Subcutaneous abdominal adipose tissue (tissue), 5 donors: ENCODE data around the gene PABPN1L.

Source experiments
- H3K27ac ChIP-seq: one replicate; pipeline ENCODE4 v1.7.0; 2013; ENCODE audit warnings: low read depth, mild to moderate bottlenecking, inconsistent platforms, low read length, moderate library complexity
- H3K27me3 ChIP-seq, 5 donors: one replicate each; pipeline ENCODE4 v1.7.0; 2013; ENCODE audit warnings: low read length in 5 of 5, inconsistent platforms in 1 of 5; ENCODE audit not compliant: control insufficient read depth in 5 of 5, insufficient read depth in 4 of 5
- H3K36me3 ChIP-seq, 5 donors: one replicate each; pipeline ENCODE4 v1.7.0; 2013; ENCODE audit warnings: low read length in 5 of 5; ENCODE audit not compliant: control insufficient read depth in 5 of 5, insufficient read depth in 5 of 5
- H3K4me1 ChIP-seq, 5 donors: one replicate each; pipeline ENCODE4 v1.7.0; 2013; ENCODE audit warnings: low read length in 5 of 5, mild to moderate bottlenecking in 3 of 5, moderate library complexity in 1 of 5; ENCODE audit not compliant: control insufficient read depth in 5 of 5, insufficient read depth in 5 of 5
- H3K4me3 ChIP-seq, 5 donors: one replicate each; pipeline ENCODE4 v1.7.0; 2013; ENCODE audit warnings: low read length in 5 of 5, low read depth in 1 of 5
- H3K9ac ChIP-seq, 5 donors: one replicate each; pipeline ENCODE4 v1.7.0; 2013; ENCODE audit warnings: low read length in 5 of 5, mild to moderate bottlenecking in 4 of 5, moderate library complexity in 3 of 5
- H3K9me3 ChIP-seq, 5 donors: one replicate each; pipeline ENCODE4 v1.7.0; 2013; ENCODE audit warnings: low read length in 5 of 5; ENCODE audit not compliant: control insufficient read depth in 5 of 5
- donor health status: healthy.
- donor health status: healthy.
- donor health status: healthy.
- donor health status: healthy.
- donor health status: healthy.

Gene PABPN1L

DNA sequence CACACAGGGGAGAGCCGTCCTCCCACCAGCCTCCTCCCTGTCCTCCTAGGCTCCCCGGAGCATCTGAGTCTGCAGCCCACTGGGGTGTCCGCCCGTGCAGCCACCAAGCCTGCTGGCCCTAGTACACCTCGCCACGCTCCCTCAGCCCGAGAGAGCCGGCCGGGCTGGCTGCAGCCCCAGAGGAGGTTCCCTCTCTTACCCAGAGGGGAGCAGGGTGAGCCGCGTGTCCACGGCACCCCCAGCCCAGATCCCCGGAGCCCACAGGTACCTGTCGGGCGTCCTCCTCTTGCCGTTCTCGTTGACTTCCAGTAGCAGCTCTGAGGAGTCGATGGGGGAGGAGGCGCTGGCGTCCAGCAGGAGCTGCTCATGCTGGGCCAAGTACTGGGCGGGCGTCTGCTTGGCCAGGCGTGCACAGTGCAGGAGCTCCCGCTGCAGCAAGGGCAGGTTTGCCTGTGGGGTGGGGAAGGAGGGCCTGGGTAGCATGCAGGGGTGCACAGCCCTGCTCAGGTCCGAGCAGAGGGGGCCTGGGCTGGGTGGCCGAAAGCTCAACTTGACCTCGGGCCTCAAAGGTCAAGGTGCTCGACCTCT is 19.3 kb upstream of the PABPN1L start:
- Histone ChIP-seq H3K9me3 (no peaks in the 10 kb centered on the region), H3K27ac (no peak overlapping the region), H3K4me1 (peaks cover 10 to 34% (median 26%) of the 10 kb centered on the region in 5 donors), H3K36me3 (peaks cover 0 to 53% (median 23%) of the 10 kb centered on the region in 5 donors), H3K4me3 (no peak overlapping the region), H3K9ac (no peak overlapping the region), H3K27me3 (peaks cover 0 to 3% (median 0%) of the 10 kb centered on the region in 5 donors)

DNA sequence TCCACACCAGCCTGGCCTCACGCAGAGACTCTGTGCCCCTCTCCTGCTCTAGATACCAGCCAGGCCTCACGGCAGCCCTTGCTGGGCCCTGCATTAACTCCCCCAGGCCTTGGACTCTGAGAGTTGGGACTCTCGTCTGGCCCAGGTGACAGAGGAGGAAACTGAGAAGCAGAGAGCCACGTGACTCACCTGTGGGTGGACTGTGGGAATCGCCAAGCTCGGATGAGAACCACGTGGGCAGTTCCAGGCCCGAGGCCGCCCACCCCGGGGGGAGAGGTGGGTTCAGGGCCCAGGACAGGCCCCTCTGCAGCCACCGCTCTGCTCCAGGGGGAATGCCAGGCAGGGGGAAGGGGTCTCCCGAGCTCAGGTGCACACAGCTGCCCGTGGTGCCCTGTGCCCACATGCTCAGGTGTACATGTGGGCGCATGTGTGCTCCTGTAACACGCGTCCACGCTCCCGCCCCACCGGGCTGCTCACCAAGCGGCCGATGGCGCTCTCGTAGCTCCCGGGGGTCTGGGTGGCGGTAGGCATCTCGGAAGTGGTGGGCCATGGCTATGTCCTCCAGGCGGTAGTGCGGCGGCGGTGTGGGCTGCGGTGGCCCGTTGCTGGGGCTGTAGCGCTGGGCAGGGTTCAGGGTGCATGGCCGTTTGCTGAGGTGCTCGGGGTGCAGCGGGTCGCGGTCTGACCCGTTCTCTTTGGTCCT is 18.3 kb upstream of the PABPN1L start:
- Histone ChIP-seq H3K9ac (no peak overlapping the region), H3K27me3 (peaks cover 0 to 3% (median 0%) of the 10 kb centered on the region in 5 donors), H3K9me3 (no peaks in the 10 kb centered on the region), H3K36me3 (peaks cover 0 to 54% (median 23%) of the 10 kb centered on the region in 5 donors), H3K4me3 (no peak overlapping the region), H3K27ac (no peak overlapping the region), H3K4me1 (peaks cover 10 to 34% (median 26%) of the 10 kb centered on the region in 5 donors)

DNA sequence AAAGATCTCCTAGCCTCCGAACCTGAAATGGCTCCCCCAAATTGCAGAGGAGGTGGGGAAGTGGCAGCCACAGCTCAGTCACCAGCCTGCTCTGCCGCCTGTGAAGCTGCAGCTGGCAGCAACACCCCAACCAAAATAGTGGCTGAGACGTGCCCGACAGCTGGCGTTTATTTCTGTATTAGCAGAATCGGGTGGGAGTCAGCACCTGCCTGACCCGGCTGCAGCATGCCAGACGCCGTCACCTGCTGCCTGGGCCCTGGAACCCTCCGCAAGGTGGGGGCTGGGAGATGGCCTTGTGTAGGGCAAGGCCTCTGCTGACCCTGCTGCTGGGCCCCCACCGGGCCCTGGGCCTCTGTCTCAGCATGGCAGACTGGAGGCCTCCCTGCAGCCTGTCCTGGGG is 17.5 kb upstream of the PABPN1L start:
- Histone ChIP-seq H3K27me3 (peaks cover 0 to 3% (median 0%) of the 10 kb centered on the region in 5 donors), H3K9me3 (no peaks in the 10 kb centered on the region), H3K4me3 (no peak overlapping the region), H3K4me1 (peaks cover 10 to 32% (median 26%) of the 10 kb centered on the region in 5 donors), H3K27ac (no peak overlapping the region), H3K36me3 (peaks cover 0 to 58% (median 26%) of the 10 kb centered on the region in 5 donors), H3K9ac (no peak overlapping the region)

- no peak overlapping the region for H3K9ac ChIP-seq
- H3K9me3 ChIP-seq: no peaks in the 10 kb centered on the region
- no peak overlapping the region for H3K4me3 ChIP-seq
- peaks cover 0 to 63% (median 29%) of the 10 kb centered on the region in 5 donors for H3K36me3 ChIP-seq
- no peak overlapping the region for H3K27ac ChIP-seq
- peaks cover 10 to 27% (median 21%) of the 10 kb centered on the region in 5 donors for H3K4me1 ChIP-seq
- H3K27me3 ChIP-seq: peaks cover 0 to 3% (median 0%) of the 10 kb centered on the region in 5 donors
These were observed 16.8 kb upstream of the PABPN1L start for GRCh38 chr16:88883117-88883895.

GRCh38 chr16:88882358-88883030 is 16.0 kb upstream of the PABPN1L start:
- H3K9me3 ChIP-seq: no peaks in the 10 kb centered on the region
- no peak overlapping the region for H3K4me3 ChIP-seq
- peaks cover 0 to 3% (median 0%) of the 10 kb centered on the region in 5 donors for H3K27me3 ChIP-seq
- H3K27ac ChIP-seq: no peak overlapping the region
- peaks cover 0 to 70% (median 29%) of the 10 kb centered on the region in 5 donors for H3K36me3 ChIP-seq
- H3K9ac ChIP-seq: no peak overlapping the region
- peaks cover 4 to 20% (median 14%) of the 10 kb centered on the region in 5 donors for H3K4me1 ChIP-seq

GRCh38 chr16:88881675-88882357 is 15.4 kb upstream of the PABPN1L start:
- Histone ChIP-seq H3K27me3 (peaks cover 0 to 4% (median 2%) of the 10 kb centered on the region in 5 donors), H3K9ac (no peak overlapping the region), H3K27ac (no peak overlapping the region), H3K4me3 (no peak overlapping the region), H3K4me1 (peaks cover 0 to 13% (median 7%) of the 10 kb centered on the region in 5 donors), H3K9me3 (no peaks in the 10 kb centered on the region), H3K36me3 (peaks cover 0 to 75% (median 29%) of the 10 kb centered on the region in 5 donors)

DNA sequence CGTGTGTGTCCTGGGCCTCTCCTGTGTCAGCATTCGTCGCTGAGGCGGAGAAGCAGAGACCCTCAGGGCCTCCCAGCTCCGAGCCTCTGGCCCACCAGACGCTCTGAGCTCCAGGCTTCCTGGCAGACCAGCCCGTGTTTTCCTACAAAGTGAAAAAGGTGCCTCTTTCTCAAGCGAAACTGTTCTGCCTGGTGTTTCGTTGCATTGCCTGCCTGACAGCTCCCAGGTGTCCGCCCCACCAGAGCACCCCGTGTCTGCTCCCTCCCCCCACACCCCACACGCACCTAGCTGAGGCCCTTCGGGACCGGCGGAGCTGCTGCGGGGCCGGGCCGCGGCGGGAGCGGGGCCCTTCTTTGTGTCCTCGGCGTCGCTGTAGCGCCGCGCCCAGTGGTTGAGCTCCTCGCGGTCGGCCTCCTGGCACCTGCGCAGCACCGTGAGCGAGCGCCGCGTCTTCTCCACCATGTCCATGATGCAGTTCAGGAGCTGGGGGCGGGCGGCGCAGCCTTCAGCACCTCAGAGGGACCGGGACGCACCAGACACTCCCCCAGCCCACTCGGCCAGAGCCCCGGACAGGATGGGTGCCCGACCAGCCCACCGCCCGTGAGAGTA is 14.7 kb upstream of the PABPN1L start:
- Histone ChIP-seq H3K4me3 (no peak overlapping the region), H3K36me3 (peaks cover 0 to 81% (median 32%) of the 10 kb centered on the region in 5 donors), H3K9ac (no peak overlapping the region), H3K9me3 (no peaks in the 10 kb centered on the region), H3K27ac (no peak overlapping the region), H3K27me3 (peaks cover 0 to 4% (median 2%) of the 10 kb centered on the region in 5 donors), H3K4me1 (peaks cover 0 to 6% (median under 1%) of the 10 kb centered on the region in 5 donors)

DNA sequence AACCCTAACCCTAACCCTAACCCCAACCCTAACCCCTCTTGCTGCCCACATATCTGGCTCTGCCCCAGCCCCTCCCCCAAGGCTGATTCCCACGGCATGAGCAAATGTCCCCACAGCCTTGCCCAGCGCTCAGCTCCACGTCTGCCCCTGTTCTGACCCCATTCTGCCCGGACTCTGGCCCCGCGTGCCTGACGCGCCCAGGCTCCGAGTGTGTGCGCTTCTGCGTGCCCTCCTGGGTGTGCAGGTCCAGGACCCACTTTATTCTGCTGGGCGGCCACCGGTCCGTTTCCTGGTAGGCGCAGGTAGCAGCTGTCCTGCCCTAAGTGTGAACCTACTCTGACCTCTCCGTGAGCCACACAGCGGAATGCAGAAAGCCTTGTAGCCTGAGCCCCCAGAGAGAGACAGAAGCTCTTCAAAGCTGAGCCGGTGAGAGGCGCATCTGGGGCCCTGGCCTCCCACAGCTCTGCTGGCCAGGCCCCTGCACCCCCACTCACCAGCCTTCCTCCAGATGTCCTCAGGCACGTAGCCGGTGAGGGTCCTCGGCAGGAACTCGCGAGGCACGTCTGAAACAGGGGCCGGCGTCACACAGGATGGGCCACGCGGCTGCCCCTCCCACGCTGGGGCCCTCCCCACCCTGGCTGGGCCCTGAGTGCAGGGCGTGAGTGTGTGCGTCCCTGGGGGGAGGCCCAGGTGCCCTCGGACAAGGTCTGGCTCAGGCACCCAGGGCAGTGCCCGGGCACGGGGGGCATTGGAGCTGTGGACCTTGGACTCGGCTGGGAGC is 14.0 kb upstream of the PABPN1L start:
- Histone ChIP-seq H3K4me3 (no peak overlapping the region), H3K9ac (no peak overlapping the region), H3K27me3 (peaks cover 0 to 4% (median 2%) of the 10 kb centered on the region in 5 donors), H3K9me3 (no peaks in the 10 kb centered on the region), H3K4me1 (no peaks in the 10 kb centered on the region), H3K36me3 (peaks cover 0 to 77% (median 30%) of the 10 kb centered on the region in 5 donors), H3K27ac (no peak overlapping the region)
